ENCODE measurements around the gene SIT1. TPM values are rescaled to one million over a fixed set of nuclear protein-coding genes. Genes with fewer than 3 reads are reported as not detected.
A peak's percentile ranks its signal among the peaks of the same experiment; 100 is the strongest.

The SIT1 gene
- total and polyA plus RNA-seq, 2 experiments from 2014 or later, result 0.21 TPM; not detected in 1

- Histone ChIP-seq H3K4me3 (no peak overlapping the region), H3K9me3 (ENCODE audit: low read depth) (no peaks in the 10 kb centered on the region), H3K27ac (no peak overlapping the region), H3K27me3 (no peaks in the 10 kb centered on the region), H3K4me1 (ENCODE audit: low read depth) (peaks cover 9% of the 10 kb centered on the region), H3K36me3 (no peaks in the 10 kb centered on the region)
- TF ChIP-seq CTCF (IDR thresholded peaks at IDR 0.05; ENCODE audit: low read depth, low read length), result no peak
- DNase-seq (ENCODE audit: low read depth in 1 of 2, low spot score in 1 of 2), result no peak
Observed at GRCh38 chr9:35636135-35636876, 14.4 kb downstream of the SIT1 start.

- peak overlapping the region; percentile 82 for H3K27ac ChIP-seq
- no peak overlapping the region for H3K4me3 ChIP-seq
- DNase-seq (ENCODE audit: low read depth in 1 of 2, low spot score in 1 of 2), result no peak
- H3K4me1 ChIP-seq (ENCODE audit: low read depth), result peaks cover 9% of the 10 kb centered on the region
- H3K36me3 ChIP-seq, result no peaks in the 10 kb centered on the region
- H3K27me3 ChIP-seq, result no peaks in the 10 kb centered on the region
- no peaks in the 10 kb centered on the region for H3K9me3 ChIP-seq (ENCODE audit: low read depth)
- TF ChIP-seq CTCF (IDR thresholded peaks at IDR 0.05; ENCODE audit: low read depth, low read length), result no peak
Observed at GRCh38 chr9:35635730-35636129, 15.0 kb downstream of the SIT1 start.

DNA sequence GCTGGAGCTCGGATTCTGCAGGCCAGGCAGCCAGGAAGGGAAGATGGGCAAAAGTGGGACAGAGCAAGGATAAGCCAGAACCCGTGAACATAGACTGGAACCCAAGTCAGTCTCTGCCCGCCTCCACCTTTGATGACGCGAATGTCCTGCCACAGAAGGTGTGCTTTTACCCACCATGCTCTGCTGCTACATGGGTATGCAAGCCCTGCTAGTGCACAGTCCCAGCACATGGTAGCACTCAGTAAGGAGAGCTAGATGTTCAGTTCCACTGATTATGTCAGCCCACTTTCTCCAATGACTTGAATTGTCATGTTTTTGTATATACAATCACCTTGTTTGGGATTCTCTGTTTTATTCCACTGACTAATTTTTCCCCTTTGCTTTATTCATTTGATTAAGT is 21.1 kb downstream of the SIT1 start:
- Histone ChIP-seq H3K36me3 (no peaks in the 10 kb centered on the region), H3K4me1 (ENCODE audit: low read depth) (no peaks in the 10 kb centered on the region), H3K27ac (no peak overlapping the region), H3K9me3 (ENCODE audit: low read depth) (no peaks in the 10 kb centered on the region), H3K27me3 (no peaks in the 10 kb centered on the region), H3K4me3 (no peak overlapping the region)
- no peak for TF ChIP-seq CTCF (IDR thresholded peaks at IDR 0.05; ENCODE audit: low read depth, low read length)
- DNase-seq (ENCODE audit: low read depth in 1 of 2, low spot score in 1 of 2), result no peak

DNA sequence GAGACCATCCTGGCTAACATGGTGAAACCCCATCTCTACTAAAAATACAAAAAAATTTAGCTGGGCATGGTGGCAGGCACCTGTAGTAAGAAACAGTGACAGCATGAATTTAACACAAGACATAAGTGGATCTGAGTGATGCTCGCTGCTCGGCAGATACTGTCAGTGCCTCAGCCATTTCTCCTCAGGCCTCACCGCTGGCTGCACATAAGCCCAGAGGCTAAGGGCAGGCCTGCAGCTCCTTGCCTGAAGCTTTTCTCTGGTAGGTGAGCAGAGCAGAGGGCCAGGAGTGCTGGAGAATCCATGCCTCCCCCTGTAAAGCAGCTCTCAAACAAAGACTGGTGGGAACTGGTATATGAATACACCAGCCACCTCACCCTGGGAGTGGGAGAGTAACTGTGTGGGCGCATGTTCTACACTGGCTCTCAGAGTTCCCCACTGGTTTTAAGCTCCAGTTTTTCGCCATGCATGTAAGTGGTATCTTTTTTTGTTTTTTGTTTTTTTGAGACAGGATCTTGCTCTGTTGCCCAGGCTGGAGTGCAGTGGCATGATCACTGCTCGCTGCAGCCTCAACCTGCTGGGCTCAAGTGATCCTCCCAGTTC is 22.2 kb downstream of the SIT1 start:
- DNase-seq (ENCODE audit: low read depth in 1 of 2, low spot score in 1 of 2), result no peak
- H3K27me3 ChIP-seq, result no peaks in the 10 kb centered on the region
- no peak for TF ChIP-seq CTCF (IDR thresholded peaks at IDR 0.05; ENCODE audit: low read depth, low read length)
- no peak overlapping the region for H3K27ac ChIP-seq
- no peak overlapping the region for H3K4me3 ChIP-seq
- H3K9me3 ChIP-seq (ENCODE audit: low read depth), result no peaks in the 10 kb centered on the region
- no peaks in the 10 kb centered on the region for H3K4me1 ChIP-seq (ENCODE audit: low read depth)
- no peaks in the 10 kb centered on the region for H3K36me3 ChIP-seq

DNA sequence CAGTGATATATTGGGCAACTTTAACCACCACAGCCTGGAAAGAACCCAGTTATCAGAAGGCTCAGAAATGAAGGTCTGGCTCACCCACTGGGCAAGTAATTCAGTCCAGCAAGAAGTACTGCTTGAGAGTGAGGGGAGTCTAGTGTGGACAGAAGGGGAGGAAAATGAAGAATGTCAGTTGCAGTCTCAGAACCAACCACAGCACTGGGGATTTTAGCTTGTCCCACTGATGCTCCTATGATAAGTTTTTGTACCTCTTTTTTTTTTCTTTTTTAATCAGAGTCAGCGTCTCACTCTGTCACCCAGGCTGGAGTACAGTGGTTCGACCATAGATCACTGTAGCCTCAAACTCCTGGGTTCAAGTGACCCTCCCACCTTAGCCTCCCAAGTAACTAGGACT is 23.2 kb downstream of the SIT1 start:
- Histone ChIP-seq H3K4me1 (ENCODE audit: low read depth) (no peaks in the 10 kb centered on the region), H3K27me3 (no peaks in the 10 kb centered on the region), H3K27ac (no peak overlapping the region), H3K4me3 (no peak overlapping the region), H3K36me3 (no peaks in the 10 kb centered on the region), H3K9me3 (ENCODE audit: low read depth) (no peaks in the 10 kb centered on the region)
- TF ChIP-seq CTCF (IDR thresholded peaks at IDR 0.05; ENCODE audit: low read depth, low read length), result no peak
- DNase-seq (ENCODE audit: low read depth in 1 of 2, low spot score in 1 of 2), result peak in 1 of 2 donors; percentile 26

Measured in cardiac muscle cell (in vitro differentiated cells and primary cell).